ENCODE results near the gene MAP6. TPM values are rescaled to one million over a fixed set of nuclear protein-coding genes. Genes with fewer than 3 reads are reported as not detected.

The MAP6 gene
- total and polyA plus RNA-seq, 2 of the 13 experiments (the other 11 are each of a cell fraction or from before 2014, with no cell fraction given) = 0.04 TPM; not detected in 1

DNA sequence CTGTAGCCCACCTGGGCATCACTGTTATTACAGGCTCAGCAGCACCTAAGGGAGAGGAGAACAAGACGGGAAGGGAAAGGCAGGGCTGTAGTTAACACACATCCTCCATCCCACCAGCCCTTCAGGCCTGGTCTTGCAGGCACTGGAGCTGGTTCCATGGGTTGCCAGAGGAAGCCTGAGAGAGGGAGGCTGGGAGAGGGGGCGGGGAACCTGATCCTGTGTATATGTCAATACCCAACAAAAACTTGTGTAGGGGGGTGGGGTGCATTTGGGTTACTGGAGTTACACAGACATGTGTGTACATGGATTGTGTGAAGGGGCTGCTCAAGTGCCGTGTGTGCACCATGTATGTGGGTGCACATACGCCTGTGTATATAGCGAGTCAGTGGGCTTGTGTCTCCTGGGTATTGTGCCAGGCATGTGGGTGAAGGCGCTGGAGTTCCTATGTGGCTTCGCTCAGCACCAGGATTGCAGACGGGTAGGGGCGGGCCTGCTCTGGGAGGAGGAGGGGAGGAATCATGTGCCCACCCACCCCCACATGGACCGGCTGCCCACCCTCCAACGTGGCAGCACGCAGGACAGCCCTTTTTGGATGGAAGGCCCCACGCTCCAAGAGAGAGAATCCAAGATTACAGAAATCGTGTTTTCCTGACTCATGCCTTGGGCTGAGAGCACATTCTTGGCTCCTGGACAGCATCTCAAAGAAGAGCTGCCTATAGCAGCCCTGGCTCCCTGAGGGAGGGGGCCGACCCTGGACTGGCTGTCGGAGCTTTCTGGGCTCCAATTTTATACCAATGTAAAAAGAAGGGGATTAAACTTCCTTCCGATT lies 111.0 kb downstream of the MAP6 start:
- peaks cover 62% of the 10 kb centered on the region for H3K4me1 ChIP-seq (ENCODE audit: insufficient read depth, low read length)
- no peak overlapping the region for H3K4me3 ChIP-seq (replicated peaks in 1 of 3; ENCODE audit: insufficient read depth in 1 of 3, low read depth in 2 of 3, low read length in 3 of 3)
- H3K79me2 ChIP-seq (ENCODE audit: insufficient read depth, low read length) = peaks cover 6% of the 10 kb centered on the region
- H3K36me3 ChIP-seq (replicated peaks in 1 of 2; ENCODE audit: control insufficient read depth in 1 of 2, insufficient read depth in 2 of 2, low read length in 2 of 2) = no peaks in the 10 kb centered on the region
- no peak overlapping the region for H3K27ac ChIP-seq (ENCODE audit: extremely low read length, insufficient read depth, low read length)
- DNase-seq (ENCODE audit: low spot score) = no peak
- no TSS peak for BruUV-seq (replicated peaks)
- no peaks in the 10 kb centered on the region; a peak in 1 of 5 replicates for H3K27me3 ChIP-seq (ENCODE audit: control insufficient read depth in 1 of 2, insufficient read depth in 2 of 2, low read length in 2 of 2)
- no peak for ATAC-seq
- no peaks in the 10 kb centered on the region for H3K9me3 ChIP-seq (ENCODE audit: low read length)
- intact Hi-C loops (cut with micrococcal nuclease; ENCODE audit: unreplicated experiment) (no loop called here), in situ Hi-C loops (cut with HindIII; ENCODE audit: extremely low pct_ligation_motif_present, low pct_unique_long_range_greater_than_20kb) (no loop called here)
- no peak for FAIRE-seq
- WGBS (ENCODE audit: low lambda C conversion rate) = 51% methylated on average over 15 of the region's 17 CpGs
- no peak overlapping the region for H3K9ac ChIP-seq (ENCODE audit: insufficient read depth, low read depth, low read length)
- H3K4me2 ChIP-seq (ENCODE audit: low read depth, low read length) = no peak overlapping the region
- CTCF ChIA-PET (ENCODE audit: low intra/inter-chr PET ratio, low total read pairs) = no interaction called here
- POLR2A ChIA-PET = no interaction called here
- H2AFZ ChIP-seq (ENCODE audit: low read length) = no peak overlapping the region
- no peaks in the 10 kb centered on the region for H4K20me1 ChIP-seq (ENCODE audit: insufficient read depth, low read length)
- TF ChIP-seq EZH2 (conservative IDR thresholded peaks at IDR 0.05; ENCODE audit: low read depth, low read length) (no peak), RNF219 (CRISPR knock-in tag; IDR thresholded peaks at IDR 0.05) (no peak), ERF (CRISPR knock-in tag; IDR thresholded peaks at IDR 0.05) (no peak), ELF1 (CRISPR knock-in tag; IDR thresholded peaks at IDR 0.05) (no peak), SMC3 (IDR thresholded peaks at IDR 0.05; ENCODE audit: low read length) (no peak), AHR (CRISPR knock-in tag; IDR thresholded peaks at IDR 0.05) (no peak), E2F5 (CRISPR knock-in tag; conservative IDR thresholded peaks at IDR 0.05) (no peak), KDM2A (CRISPR knock-in tag; IDR thresholded peaks at IDR 0.05; ENCODE audit: borderline replicate concordance, low read depth) (no peak), NFIC (IDR thresholded peaks at IDR 0.05; ENCODE audit: low read length) (no peak), NR2F2 (IDR thresholded peaks at IDR 0.05; ENCODE audit: borderline replicate concordance, low read depth) (no peak), TEAD3 (CRISPR knock-in tag; optimal IDR thresholded peaks at IDR 0.05; ENCODE audit: borderline replicate concordance) (no peak), ZNF768 (CRISPR knock-in tag; IDR thresholded peaks at IDR 0.05) (no peak), ELK4 (CRISPR knock-in tag; IDR thresholded peaks at IDR 0.05; ENCODE audit: borderline replicate concordance) (no peak), GRHL1 (CRISPR knock-in tag; conservative IDR thresholded peaks at IDR 0.05) (no peak)
- TF ChIP-seq, protein P1, sequence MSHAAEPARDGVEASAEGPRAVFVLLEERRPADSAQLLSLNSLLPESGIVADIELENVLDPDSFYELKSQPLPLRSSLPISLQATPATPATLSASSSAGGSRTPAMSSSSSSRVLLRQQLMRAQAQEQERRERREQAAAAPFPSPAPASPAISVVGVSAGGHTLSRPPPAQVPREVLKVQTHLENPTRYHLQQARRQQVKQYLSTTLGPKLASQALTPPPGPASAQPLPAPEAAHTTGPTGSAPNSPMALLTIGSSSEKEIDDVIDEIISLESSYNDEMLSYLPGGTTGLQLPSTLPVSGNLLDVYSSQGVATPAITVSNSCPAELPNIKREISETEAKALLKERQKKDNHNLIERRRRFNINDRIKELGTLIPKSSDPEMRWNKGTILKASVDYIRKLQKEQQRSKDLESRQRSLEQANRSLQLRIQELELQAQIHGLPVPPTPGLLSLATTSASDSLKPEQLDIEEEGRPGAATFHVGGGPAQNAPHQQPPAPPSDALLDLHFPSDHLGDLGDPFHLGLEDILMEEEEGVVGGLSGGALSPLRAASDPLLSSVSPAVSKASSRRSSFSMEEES (CRISPR knock-in tag; IDR thresholded peaks at IDR 0.05) = no peak
